Measurements from ENCODE around the gene SYT6. TPM values are rescaled to one million over a fixed set of nuclear protein-coding genes. Genes with fewer than 3 reads are reported as not detected.

The SYT6 gene
- total RNA-seq, 3 donors from 2014 or later (not counting 1 experiment from before 2014, with no cell fraction given), result 0.13 TPM; not detected in 2

DNA sequence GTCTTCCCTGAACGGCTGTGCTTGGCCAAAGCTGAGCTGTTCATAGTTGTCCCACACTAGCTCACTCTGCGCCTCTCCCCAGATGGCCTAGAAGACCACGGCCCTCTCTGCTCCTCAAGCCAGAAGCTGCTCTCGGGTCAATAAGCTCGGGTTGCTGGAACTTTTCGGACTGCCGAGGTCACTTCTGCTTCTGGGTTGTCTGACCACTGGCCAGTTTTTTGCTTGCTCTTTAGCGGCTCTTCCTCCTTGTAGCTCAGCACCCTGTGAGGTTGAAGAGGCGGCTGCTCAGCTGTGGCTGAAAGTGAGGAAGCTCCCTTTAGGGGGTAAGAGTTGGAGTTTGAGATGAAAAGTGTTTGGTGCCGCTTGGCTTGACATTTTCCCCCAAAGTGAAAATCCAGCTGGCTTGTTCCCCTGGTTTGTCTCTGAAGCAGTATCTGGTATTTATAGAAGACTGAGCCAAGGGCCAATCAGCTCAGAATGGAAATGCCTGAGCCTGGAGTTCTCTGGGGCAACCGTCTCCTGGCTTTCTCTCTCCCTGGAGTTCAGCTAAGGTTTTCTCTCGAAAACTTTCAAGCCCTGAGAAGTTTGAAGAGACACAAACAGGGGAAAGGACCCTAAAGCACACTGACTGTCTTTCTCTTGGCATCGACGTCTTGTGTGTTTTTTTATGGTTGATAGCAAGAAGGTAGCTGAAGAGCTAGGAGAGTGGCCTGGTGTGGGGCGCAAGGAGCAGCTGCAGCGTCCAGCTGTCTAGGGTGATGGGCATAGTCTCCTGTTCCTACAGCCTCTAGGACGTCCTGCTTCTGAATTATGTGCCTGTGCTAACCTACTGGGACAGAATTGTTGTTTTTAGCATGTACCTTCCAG lies 72.0 kb downstream of the SYT6 start:
- Histone ChIP-seq H3K27me3 (ENCODE audit: control insufficient read depth, insufficient read depth, low read length) (no peaks in the 10 kb centered on the region), H3K4me3 (ENCODE audit: low read length) (no peak overlapping the region), H3K27ac (ENCODE audit: low read length) (no peak overlapping the region), H3K4me1 (ENCODE audit: control insufficient read depth, insufficient read depth, low read length) (no peaks in the 10 kb centered on the region), H3K9me3 (ENCODE audit: control insufficient read depth, insufficient read depth, low read length) (no peaks in the 10 kb centered on the region), H3K36me3 (ENCODE audit: control insufficient read depth, insufficient read depth, low read length) (no peaks in the 10 kb centered on the region)
- no peak for TF ChIP-seq CTCF (IDR thresholded peaks at IDR 0.05)
- DNase-seq (no peak), ATAC-seq (peak in 1 of 3 donors; percentile 49)
- peaks cover 0 to 9% of the 10 kb centered on the region in 2 donors for H3K27me3 Mint-ChIP-seq (ENCODE audit: low read depth in 2 of 2)
- H3K9me3 Mint-ChIP-seq, result no peaks in the 10 kb centered on the region
- no peak overlapping the region for H3K27ac Mint-ChIP-seq
- H3K4me3 Mint-ChIP-seq, result no peak overlapping the region
- 83% methylated on average over 17 of the region's 17 CpGs for WGBS (ENCODE audit: insufficient coverage)
- H3K36me3 Mint-ChIP-seq, result no peaks in the 10 kb centered on the region
- intact Hi-C loops (cut with micrococcal nuclease), result no loop called here
- peaks cover 0 to 6% of the 10 kb centered on the region in 2 donors for H3K4me1 Mint-ChIP-seq

GRCh38 chr1:114080511-114081436 lies 72.9 kb downstream of the SYT6 start:
- ATAC-seq (no peak), DNase-seq (no peak)
- H3K27ac Mint-ChIP-seq, result no peak overlapping the region
- Histone ChIP-seq H3K27ac (ENCODE audit: low read length) (no peak overlapping the region), H3K36me3 (ENCODE audit: control insufficient read depth, insufficient read depth, low read length) (no peaks in the 10 kb centered on the region), H3K4me3 (ENCODE audit: low read length) (no peak overlapping the region), H3K4me1 (ENCODE audit: control insufficient read depth, insufficient read depth, low read length) (no peaks in the 10 kb centered on the region), H3K27me3 (ENCODE audit: control insufficient read depth, insufficient read depth, low read length) (no peaks in the 10 kb centered on the region), H3K9me3 (ENCODE audit: control insufficient read depth, insufficient read depth, low read length) (no peaks in the 10 kb centered on the region)
- no peak for TF ChIP-seq CTCF (IDR thresholded peaks at IDR 0.05)
- no peaks in the 10 kb centered on the region for H3K9me3 Mint-ChIP-seq
- intact Hi-C loops (cut with micrococcal nuclease), result no loop called here
- WGBS (ENCODE audit: insufficient coverage), result 91% methylated on average over 12 of the region's 13 CpGs
- H3K36me3 Mint-ChIP-seq, result no peaks in the 10 kb centered on the region
- peaks cover 4 to 11% of the 10 kb centered on the region in 2 donors for H3K4me1 Mint-ChIP-seq
- H3K27me3 Mint-ChIP-seq (ENCODE audit: low read depth in 2 of 2), result peaks cover 0 to 9% of the 10 kb centered on the region in 2 donors
- no peak overlapping the region for H3K4me3 Mint-ChIP-seq

DNA sequence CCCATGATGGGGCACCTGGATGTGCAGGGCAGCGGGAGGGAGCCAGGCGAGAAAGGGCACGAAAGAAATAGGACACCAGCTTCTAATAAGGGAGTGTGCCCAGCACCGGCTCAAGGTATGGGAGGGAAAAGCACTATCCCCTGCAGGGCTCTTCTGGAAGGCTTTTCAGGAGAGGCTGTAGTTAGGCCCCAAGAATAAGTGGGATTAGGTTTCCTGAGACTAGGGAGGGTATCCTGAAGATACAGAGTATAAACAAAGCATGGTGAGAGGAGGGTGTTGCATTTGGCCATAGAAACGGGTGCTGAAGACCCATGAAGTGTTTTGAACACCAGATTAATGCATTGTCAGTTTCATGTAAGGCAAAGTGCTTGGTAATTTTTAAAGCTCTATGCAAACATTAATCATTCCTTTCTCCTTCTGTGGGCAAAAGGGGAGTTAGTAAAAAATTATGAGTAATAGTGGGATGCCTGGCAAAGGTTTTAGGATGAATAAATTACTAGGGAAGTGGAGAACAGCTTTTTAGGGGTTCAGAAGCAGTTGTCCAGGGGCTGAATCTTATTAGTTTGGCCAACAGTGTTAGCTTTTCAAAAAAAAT lies 74.0 kb downstream of the SYT6 start:
- no peaks in the 10 kb centered on the region for H3K36me3 Mint-ChIP-seq
- H3K27ac Mint-ChIP-seq, result no peak overlapping the region
- DNase-seq (no peak), ATAC-seq (no peak)
- peaks cover 0 to 9% of the 10 kb centered on the region in 2 donors for H3K27me3 Mint-ChIP-seq (ENCODE audit: low read depth in 2 of 2)
- no peak overlapping the region for H3K4me3 Mint-ChIP-seq
- Histone ChIP-seq H3K36me3 (ENCODE audit: control insufficient read depth, insufficient read depth, low read length) (no peaks in the 10 kb centered on the region), H3K27me3 (ENCODE audit: control insufficient read depth, insufficient read depth, low read length) (no peaks in the 10 kb centered on the region), H3K4me3 (ENCODE audit: low read length) (no peak overlapping the region), H3K9me3 (ENCODE audit: control insufficient read depth, insufficient read depth, low read length) (no peaks in the 10 kb centered on the region), H3K27ac (ENCODE audit: low read length) (no peak overlapping the region), H3K4me1 (ENCODE audit: control insufficient read depth, insufficient read depth, low read length) (no peaks in the 10 kb centered on the region)
- WGBS (ENCODE audit: insufficient coverage), result 97% methylated on average over 5 of the region's 5 CpGs
- no peaks in the 10 kb centered on the region for H3K9me3 Mint-ChIP-seq
- no peak for TF ChIP-seq CTCF (IDR thresholded peaks at IDR 0.05)
- intact Hi-C loops (cut with micrococcal nuclease), result no loop called here
- H3K4me1 Mint-ChIP-seq, result peaks cover 9 to 18% of the 10 kb centered on the region in 2 donors

Data from natural killer cell (primary cell).